Loucy (cell line): ENCODE data around the gene EFR3B.

ENCODE experiments used
- H2AFZ ChIP-seq: fragments of 200-600 bp; sonication (generic); 2 replicates; pipeline ENCODE4 v1.6.0; 2016; ENCODE audit warnings: antibody characterized with exemption, mild to moderate bottlenecking, low read length, moderate library complexity
- H3F3A ChIP-seq: fragments of 200-600 bp; 2 replicates; pipeline ENCODE4 v1.6.0; 2016; ENCODE audit warnings: antibody characterized with exemption, low read depth, mild to moderate bottlenecking
- H3K27me3 ChIP-seq: fragments of 200-600 bp; sonication (generic); 2 replicates; pipeline ENCODE4 v1.6.1; 2014; ENCODE audit warnings: low read length, mild to moderate bottlenecking; ENCODE audit not compliant: insufficient read depth, poor library complexity, severe bottlenecking
- H3K36me3 ChIP-seq: fragments of 200-600 bp; sonication (generic); 2 replicates; pipeline ENCODE4 v1.6.1; 2016; ENCODE audit warnings: low read length; ENCODE audit not compliant: insufficient read depth
- H3K4me1 ChIP-seq: fragments of 200-600 bp; sonication (generic); 2 replicates; pipeline ENCODE4 v1.5.1; 2014; ENCODE audit warnings: low read length, mild to moderate bottlenecking; ENCODE audit not compliant: insufficient read depth, poor library complexity, severe bottlenecking
- H3K4me2 ChIP-seq: fragments of 200-600 bp; sonication (generic); 2 replicates; pipeline ENCODE4 v1.6.0; 2014; ENCODE audit warnings: antibody characterized with exemption, low read length, low read depth, mild to moderate bottlenecking; ENCODE audit not compliant: poor library complexity, severe bottlenecking
- H3K4me3 ChIP-seq: fragments of 200-600 bp; sonication (generic); 2 replicates; pipeline ENCODE4 v1.5.1; 2014; ENCODE audit warnings: low read length, mild to moderate bottlenecking, mixed read lengths; ENCODE audit not compliant: poor library complexity, severe bottlenecking
- H3K79me2 ChIP-seq: fragments of 200-600 bp; sonication (generic); 2 replicates; pipeline ENCODE4 v1.6.1; 2014; ENCODE audit warnings: low read length; ENCODE audit not compliant: insufficient read depth
- H3K9ac ChIP-seq: fragments of 200-600 bp; sonication (generic); 2 replicates; pipeline ENCODE4 v1.6.0; 2014; ENCODE audit warnings: mild to moderate bottlenecking, low read depth, low read length, moderate library complexity; ENCODE audit not compliant: poor library complexity, severe bottlenecking
- H3K9me2 ChIP-seq: fragments of 200-600 bp; sonication (generic); replicated peaks from 2 replicates; pipeline ENCODE4 v1.6.1; 2016; ENCODE audit warnings: low read depth, low read length, mixed read lengths
- H3K9me3 ChIP-seq: fragments of 200-600 bp; sonication (generic); 2 replicates; pipeline ENCODE4 v1.6.1; 2014; ENCODE audit warnings: mild to moderate bottlenecking, antibody characterized with exemption, low read length, low read depth; ENCODE audit not compliant: insufficient read depth
- H4K20me1 ChIP-seq: fragments of 200-600 bp; sonication (generic); 2 replicates; pipeline ENCODE4 v1.6.0; 2014; ENCODE audit warnings: antibody characterized with exemption, low read length, mild to moderate bottlenecking; ENCODE audit not compliant: insufficient read depth, poor library complexity, severe bottlenecking
- EZH2phosphoT487 ChIP-seq: fragments of 200-600 bp; IDR thresholded peaks from 2 replicates; pipeline ENCODE4 v1.6.1; 2018; ENCODE audit warnings: antibody characterized with exemption, mild to moderate bottlenecking, moderate library complexity, borderline replicate concordance
- TF ChIP-seq, protein P1 (sequence below): fragments of 200-600 bp; sonication (generic); conservative IDR thresholded peaks from 2 replicates; pipeline ENCODE4 v1.5.1; 2014; ENCODE audit warnings: mild to moderate bottlenecking, antibody characterized with exemption, low read length

EFR3B gene

DNA sequence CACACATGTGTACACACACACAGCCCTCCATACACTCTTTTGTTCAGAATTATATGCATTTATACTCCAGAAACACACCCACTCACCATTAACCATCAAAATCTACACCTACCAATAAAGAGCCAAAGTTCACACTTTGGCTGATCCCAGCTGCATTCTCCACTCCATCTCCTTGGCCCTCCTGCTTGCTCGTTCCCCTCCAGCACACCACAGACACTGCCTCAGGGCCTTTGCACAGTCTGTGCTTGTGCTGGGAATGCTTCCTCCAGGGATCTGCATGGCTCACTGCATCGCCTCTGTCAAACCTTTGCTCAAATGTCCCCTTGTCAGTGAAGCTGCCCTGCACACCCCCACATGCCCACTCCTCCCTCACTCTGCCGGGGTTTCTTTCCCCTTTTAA lies 80.5 kb downstream of the EFR3B start:
- Histone ChIP-seq H3K4me1 (peaks cover 4% of the 10 kb centered on the region), H3K9me2 (no peaks in the 10 kb centered on the region), H3K27me3 (no peaks in the 10 kb centered on the region), H2AFZ (no peak overlapping the region), H3K9me3 (no peaks in the 10 kb centered on the region), H3K36me3 (no peaks in the 10 kb centered on the region), H3K79me2 (no peaks in the 10 kb centered on the region), H3K4me3 (no peak overlapping the region), H3K9ac (no peak overlapping the region), H3K4me2 (no peak overlapping the region), H4K20me1 (no peaks in the 10 kb centered on the region), H3F3A (no peaks in the 10 kb centered on the region)
- no peak for TF ChIP-seq EZH2phosphoT487
- TF ChIP-seq, protein P1, sequence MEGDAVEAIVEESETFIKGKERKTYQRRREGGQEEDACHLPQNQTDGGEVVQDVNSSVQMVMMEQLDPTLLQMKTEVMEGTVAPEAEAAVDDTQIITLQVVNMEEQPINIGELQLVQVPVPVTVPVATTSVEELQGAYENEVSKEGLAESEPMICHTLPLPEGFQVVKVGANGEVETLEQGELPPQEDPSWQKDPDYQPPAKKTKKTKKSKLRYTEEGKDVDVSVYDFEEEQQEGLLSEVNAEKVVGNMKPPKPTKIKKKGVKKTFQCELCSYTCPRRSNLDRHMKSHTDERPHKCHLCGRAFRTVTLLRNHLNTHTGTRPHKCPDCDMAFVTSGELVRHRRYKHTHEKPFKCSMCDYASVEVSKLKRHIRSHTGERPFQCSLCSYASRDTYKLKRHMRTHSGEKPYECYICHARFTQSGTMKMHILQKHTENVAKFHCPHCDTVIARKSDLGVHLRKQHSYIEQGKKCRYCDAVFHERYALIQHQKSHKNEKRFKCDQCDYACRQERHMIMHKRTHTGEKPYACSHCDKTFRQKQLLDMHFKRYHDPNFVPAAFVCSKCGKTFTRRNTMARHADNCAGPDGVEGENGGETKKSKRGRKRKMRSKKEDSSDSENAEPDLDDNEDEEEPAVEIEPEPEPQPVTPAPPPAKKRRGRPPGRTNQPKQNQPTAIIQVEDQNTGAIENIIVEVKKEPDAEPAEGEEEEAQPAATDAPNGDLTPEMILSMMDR = no peak

DNA sequence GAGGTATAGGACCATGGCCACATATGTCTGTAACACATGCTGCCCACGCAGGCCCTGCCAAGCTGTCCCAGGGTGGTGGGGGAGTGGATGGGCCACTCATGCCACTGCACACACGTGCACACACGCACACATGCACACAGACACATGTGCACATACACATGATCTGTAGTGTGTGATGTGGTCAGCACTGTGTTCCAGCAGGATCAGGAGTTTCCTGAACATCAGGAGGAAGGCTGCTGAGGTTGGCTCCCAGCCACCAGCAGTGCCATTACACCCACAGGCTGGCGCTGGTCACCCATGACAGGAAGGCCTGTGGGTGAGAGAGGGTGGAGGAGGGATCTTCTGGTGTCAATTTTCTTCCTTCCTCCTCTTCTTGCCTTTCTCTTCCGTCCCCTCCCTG lies 81.8 kb downstream of the EFR3B start:
- Histone ChIP-seq H3K79me2 (no peaks in the 10 kb centered on the region), H3F3A (no peaks in the 10 kb centered on the region), H3K4me2 (no peak overlapping the region), H3K9ac (no peak overlapping the region), H2AFZ (no peak overlapping the region), H3K9me3 (no peaks in the 10 kb centered on the region), H3K9me2 (no peaks in the 10 kb centered on the region), H3K4me3 (no peak overlapping the region), H3K4me1 (peaks cover 4% of the 10 kb centered on the region), H3K36me3 (no peaks in the 10 kb centered on the region), H4K20me1 (no peaks in the 10 kb centered on the region), H3K27me3 (no peaks in the 10 kb centered on the region)
- TF ChIP-seq EZH2phosphoT487 = no peak
- TF ChIP-seq, protein P1 = no peak

DNA sequence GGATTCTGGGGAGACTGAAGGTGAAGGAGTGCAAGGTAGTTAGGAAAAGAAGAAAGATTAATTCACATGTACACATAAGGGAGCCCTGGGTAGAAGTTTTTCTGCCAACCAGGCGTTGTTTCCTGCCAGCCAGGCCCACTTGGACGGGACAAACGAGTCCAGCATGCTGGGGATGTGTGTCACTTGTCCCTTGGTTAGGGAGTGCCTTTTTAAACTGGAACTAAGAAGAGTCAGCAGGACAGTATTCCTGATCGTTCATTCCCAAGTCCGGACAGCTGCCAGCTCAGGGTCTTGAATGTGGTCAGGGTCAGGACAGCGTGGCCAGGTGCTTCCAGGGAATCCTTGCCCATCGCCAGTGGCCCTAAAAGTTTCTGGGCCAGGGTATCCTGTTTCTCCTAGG lies 83.3 kb downstream of the EFR3B start:
- Histone ChIP-seq H3K79me2 (no peaks in the 10 kb centered on the region), H3K9me3 (no peaks in the 10 kb centered on the region), H3K9ac (no peak overlapping the region), H3K4me1 (peaks cover 4% of the 10 kb centered on the region), H3K9me2 (no peaks in the 10 kb centered on the region), H2AFZ (no peak overlapping the region), H3K4me2 (no peak overlapping the region), H3F3A (no peaks in the 10 kb centered on the region), H3K27me3 (no peaks in the 10 kb centered on the region), H4K20me1 (no peaks in the 10 kb centered on the region), H3K4me3 (no peak overlapping the region), H3K36me3 (no peaks in the 10 kb centered on the region)
- TF ChIP-seq, protein P1 = no peak
